ENCODE measurements around the gene MNT.
"Not testable (repeated sequence)": the region's sequence is repeated elsewhere in the genome, so short reads cannot be mapped to it uniquely, and the experiment has no call there.

The MNT gene

GRCh38 chr17:2400877-2401425 is at the start of gene MNT:
MNT (minus strand) TSS chr17:2401060; CDS start chr17:2400712, 348 bp downstream.
- DNase-seq = peak; percentile 96

- no peak for DNase-seq
Measured at GRCh38 chr17:2450016-2450650, 49.3 kb upstream of the MNT start.

- DNase-seq = no peak
Measured at GRCh38 chr17:2449486-2449885, 48.6 kb upstream of the MNT start.

GRCh38 chr17:2447479-2447878 is 46.6 kb upstream of the MNT start:
- DNase-seq = not testable (repeated sequence)

- DNase-seq = no peak
Measured at GRCh38 chr17:2445638-2446037, 44.8 kb upstream of the MNT start.

GRCh38 chr17:2444382-2444781 is 43.5 kb upstream of the MNT start:
- no peak for DNase-seq

GRCh38 chr17:2442166-2442565 is 41.3 kb upstream of the MNT start:
- no peak for DNase-seq

- no peak for DNase-seq
Measured at GRCh38 chr17:2440930-2441329, 40.1 kb upstream of the MNT start.

- DNase-seq = peak in 1 of 2 donors; percentile 60
Measured at GRCh38 chr17:2439997-2440396, 39.1 kb upstream of the MNT start.

GRCh38 chr17:2438823-2439222 is 38.0 kb upstream of the MNT start:
- DNase-seq = peak in 1 of 2 donors; percentile 51

GRCh38 chr17:2436316-2436905 is 35.6 kb upstream of the MNT start:
- no peak for DNase-seq

- DNase-seq = no peak
Measured at GRCh38 chr17:2435862-2436261, 35.0 kb upstream of the MNT start.

- no peak for DNase-seq
Measured at GRCh38 chr17:2435181-2435741, 34.4 kb upstream of the MNT start.

- DNase-seq = no peak
Measured at GRCh38 chr17:2433696-2434095, 32.8 kb upstream of the MNT start.

- DNase-seq = no peak
Measured at GRCh38 chr17:2427910-2428309, 27.1 kb upstream of the MNT start.

- no peak for DNase-seq
Measured at GRCh38 chr17:2427215-2427614, 26.4 kb upstream of the MNT start.

GRCh38 chr17:2423271-2423670 is 22.4 kb upstream of the MNT start:
- no peak for DNase-seq

- DNase-seq = no peak
Measured at GRCh38 chr17:2421315-2422147, 20.7 kb upstream of the MNT start.

GRCh38 chr17:2420176-2420575 is 19.3 kb upstream of the MNT start:
- DNase-seq = no peak

GRCh38 chr17:2419486-2419885 is 18.6 kb upstream of the MNT start:
- DNase-seq = no peak

GRCh38 chr17:2418572-2418971 is 17.7 kb upstream of the MNT start:
- DNase-seq = no peak

- DNase-seq = peak; percentile 87 to 88
Measured at GRCh38 chr17:2416010-2416734, 15.3 kb upstream of the MNT start.

- DNase-seq = no peak
Measured at GRCh38 chr17:2415081-2415480, 14.2 kb upstream of the MNT start.

Data from CD4-positive, alpha-beta T cell treated with Interleukin-4 for 1 hour (primary cell).